ENCODE results near the gene RUNDC3A.

Gene RUNDC3A

DNA sequence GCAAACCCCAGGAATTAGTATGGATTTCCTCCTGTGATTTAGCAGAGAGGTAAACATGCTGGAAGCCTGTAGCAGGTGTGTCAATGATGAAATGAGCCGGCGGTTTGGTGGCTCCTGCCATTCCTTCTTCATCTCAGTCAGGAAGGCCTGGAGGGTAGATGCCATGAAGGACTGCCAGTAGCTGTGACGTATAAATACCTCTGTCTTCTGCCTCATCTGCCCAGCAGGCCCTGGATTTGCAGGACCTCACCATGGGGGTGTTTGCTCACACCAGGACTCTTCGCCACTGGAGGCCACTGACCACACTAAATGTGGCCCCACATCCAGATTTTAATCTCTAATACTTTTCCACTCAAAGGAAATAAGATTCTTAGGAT lies 24.4 kb upstream of the RUNDC3A start:
- no peak for DNase-seq

DNA sequence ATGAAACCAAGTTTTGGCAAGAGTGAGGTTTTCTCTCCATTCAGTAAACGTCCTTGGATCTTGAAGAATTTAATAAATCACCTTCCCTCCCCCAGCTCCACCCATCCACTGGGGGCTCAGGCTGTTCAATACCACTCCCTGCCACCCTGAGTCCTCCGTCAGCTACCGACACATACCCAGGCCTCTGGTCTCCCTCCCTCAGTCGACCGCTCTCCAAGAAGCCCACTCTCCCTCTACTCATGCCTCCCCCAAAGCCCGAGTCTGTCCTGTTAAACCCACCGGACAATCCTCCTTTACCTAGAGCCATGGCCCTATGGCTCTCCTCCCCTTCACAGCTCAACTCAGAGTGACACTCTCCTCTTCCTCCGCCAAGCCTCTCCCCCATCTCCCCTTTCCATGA lies 20.8 kb upstream of the RUNDC3A start:
- no peak for DNase-seq

DNA sequence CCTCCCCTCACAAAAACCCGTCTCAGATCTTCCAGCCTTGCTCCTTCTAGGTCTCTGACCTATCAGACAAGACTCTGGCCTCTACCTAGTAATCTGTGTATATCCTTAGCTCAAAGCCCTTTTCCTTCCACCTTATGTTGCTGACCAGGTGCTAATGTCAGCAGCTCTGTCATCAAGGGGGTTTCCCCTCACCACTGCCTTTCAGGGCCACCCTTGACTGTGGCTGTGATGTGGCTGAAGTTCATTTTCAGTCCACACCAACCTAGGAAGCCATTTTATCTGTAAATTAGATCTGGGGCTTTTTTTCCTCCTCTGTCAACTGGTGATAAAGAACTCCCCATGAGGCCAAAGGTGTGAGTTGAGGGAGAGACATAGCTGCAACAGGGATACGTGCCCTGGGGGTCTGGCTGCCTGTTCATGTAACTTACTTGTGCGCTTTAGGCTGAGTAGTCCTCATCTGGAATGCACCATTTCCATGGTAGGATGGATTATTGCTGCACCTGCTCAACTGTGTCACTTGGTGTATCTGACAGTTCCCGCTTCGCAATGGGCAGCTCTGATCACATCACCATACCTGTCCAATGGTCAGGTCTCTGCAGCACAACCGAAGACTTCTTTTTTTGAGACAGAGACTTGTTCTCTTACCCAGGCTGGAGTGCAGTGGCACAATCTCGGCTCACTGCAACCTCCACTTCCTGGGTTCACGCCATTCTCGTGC lies 14.7 kb upstream of the RUNDC3A start:
- no peak for DNase-seq

DNA sequence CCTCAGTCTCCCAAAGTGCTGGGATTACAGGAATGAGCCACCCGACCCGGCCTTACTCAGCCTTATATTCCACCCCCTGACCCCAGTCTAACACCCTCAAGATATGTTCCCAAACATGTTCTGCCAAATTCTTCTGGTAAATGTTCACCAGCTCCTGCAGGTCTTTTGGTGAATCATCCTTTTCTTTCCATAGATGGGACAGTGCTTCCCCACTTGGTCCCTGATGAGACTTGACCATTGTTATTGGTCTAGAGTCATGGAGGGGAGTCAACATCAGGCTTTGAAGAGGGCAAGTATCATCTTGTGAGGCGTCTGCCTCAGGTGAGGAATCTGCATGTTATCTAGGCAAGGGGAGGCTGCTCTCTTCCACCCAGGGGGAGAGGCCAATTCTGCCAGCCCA lies 10.4 kb upstream of the RUNDC3A start:
- no peak for DNase-seq

DNA sequence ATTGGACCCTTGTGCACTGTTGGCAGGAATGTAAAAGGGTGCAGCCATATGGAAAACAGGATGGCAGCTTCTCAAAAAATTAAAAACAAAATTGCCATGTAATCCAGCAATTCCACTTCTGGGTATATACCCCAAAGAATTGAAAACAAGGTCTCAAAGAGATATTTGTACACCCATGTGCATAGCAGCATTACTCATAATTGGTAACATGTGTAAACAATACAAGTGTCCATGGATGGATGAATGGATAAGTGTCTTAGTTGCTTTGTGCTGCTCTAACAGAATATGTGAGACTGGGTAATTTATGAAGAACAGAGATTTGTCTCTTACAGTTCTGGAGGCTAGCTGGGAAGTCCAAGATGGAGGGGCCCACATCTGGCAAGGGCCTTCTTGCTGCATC lies 3.8 kb upstream of the RUNDC3A start:
- no peak for DNase-seq

DNA sequence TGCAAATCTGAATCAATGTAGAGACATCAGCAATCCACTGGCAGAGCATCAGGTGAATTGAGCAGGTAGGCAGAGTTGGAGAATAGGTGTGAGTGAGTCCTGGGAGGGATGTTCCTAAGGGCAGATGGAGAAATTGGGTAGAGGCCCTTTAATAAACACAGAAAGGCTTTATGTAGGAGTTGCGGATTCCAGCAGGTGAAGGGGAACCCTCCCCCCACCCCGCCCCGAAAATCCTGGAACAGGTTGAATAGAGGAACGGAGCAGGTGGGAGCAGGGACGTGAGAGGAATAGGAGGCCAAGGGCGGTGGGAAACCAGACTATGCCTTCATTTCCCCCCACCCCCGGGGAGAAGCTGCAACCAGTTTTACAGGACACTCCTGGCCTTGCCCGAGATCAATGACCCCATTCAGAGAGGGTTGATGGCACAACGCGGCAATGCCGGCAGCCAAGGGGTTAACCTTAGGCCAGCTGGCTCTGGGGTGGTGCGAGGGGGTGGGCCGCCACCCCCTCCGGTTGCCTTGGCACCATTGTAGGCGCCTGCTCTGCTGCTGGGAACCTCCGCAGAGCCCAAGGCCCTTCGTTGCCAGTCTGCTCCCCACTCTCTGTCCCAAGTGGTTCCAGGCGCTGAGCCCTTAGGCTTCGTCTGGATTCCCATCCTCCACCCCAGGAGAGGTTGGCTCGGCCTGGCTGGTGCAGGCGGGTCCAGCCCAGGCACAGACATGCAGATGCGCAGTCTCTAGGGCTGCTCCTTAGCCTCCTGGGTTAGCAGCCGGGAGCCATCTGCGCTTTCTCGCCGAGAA lies 814 bp upstream of the RUNDC3A start:
- DNase-seq, result no peak

DNA sequence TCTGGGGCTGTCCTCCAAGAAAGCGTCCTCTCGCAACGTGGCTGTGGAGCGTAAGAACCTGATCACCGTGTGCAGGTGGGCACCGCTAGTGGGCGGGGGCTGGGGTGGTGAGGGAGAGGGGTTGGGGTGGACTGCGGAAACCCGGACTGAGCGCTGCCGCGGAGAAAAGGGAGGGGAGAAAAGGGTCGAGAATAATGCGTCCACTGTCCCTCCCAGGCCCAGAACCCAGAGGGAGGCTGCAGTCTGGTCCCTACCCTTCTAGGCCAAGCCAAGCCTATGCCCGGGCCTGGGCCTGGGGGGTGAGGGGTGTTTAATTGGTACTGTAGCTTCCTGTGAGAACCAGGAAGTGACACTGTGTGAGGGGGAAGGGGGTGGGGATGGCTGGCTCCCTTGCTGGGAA lies 464 bp downstream of the RUNDC3A start:
- no peak for DNase-seq

DNA sequence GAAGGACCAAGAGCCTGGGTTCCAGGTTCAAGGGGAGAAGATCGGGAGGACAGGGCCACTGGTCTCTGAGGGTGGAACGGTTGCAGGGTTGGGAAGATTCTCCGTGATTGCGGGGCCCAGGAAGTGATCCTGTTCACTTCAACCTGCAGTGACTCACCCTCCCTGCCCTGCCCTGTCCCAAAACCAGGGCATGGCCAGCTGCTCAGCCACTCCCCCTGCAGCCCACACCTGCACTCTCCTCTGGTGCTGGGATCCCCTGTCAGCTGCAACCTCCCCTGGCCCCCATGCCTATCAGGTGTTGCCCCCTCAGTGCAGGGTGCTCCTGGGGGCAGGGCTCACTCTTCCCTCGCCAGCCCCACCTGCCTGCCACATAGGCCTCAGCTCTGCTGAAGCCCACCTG lies 1.1 kb downstream of the RUNDC3A start:
- DNase-seq, result no peak

DNA sequence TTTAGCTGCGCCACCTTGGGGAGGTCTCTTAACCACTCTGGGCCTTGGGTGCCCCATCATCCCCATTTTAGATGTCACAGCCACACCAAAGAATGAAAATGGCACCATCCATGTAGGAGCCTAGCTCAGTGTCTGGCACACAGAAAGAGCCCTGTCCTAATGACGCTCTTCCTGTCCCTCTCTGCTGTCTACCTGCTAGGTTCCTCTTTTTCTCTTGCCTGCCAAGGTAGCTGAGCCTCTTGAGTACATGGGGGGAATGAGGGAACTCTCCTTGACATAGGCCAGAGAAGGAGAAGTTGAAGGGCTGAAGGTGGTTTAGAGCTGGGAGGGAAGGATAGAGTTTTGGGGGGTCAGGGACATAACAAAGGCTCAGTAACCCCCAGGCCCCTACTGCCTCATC lies 1.8 kb downstream of the RUNDC3A start:
- no peak for DNase-seq

DNA sequence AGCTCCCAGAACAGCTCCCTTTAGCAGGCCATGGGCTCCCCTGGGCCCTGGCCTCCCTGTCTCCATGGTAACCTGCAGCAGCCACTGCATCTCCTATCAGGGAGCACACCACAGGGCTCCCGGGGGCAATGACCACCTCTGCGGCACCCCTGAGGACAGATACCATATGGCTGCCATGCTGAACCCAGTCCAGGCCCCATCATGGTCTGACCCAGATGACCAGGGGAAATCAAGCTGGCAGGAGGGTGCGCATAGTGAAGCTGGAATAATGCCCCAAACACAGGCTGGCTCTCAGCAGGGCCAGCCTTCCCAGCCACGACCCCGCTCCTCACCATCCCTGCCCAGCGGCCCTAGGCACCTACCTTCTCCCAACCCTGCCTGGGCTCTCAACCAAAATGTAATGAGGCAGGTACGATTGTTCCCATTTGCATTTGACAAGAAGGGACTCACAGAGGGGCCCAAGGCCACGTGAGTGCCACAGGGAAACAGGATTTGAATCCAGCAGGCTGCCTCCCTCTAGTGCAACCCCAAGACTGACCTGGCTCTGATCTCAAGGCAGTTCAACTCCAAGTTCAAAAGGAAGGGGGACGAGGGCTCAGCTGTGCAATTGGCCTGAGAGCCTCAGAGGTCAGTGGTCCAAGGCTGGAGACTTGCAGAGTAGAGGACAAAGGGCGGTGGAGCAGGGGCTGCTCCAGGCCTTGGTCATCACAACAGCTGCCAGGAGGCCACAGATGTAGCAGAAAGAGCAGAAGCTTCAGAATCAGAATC lies 2.4 kb downstream of the RUNDC3A start:
- no peak for DNase-seq

DNA sequence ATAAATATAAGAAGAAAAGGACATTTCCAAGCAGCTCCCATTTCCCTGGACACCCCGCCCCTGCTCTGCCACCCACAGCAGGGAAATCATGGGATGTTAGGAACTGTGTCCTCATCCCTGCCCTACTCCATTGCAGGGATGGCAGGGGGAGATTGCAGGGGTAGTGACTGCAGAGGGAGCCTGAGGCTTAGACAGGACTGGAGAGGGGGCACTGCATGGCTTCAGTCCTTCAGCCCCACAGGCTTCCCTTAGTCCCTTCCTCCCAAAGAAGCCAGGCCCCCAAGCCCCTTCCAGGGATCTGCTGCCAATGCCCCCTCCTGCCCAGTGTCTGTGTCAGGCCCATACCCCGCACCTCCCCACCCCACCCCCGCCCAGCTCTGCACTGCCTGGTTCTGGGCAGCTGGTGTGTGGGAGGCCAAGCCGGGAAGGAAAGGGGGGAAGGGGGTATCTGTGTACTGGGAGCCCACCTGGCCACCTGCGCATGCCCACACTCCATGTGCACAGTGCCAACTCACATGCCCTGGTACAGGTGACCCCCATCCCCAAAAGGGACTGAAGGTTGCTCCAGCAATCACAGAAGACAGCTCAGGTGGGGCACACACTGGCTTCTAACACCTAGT lies 3.3 kb downstream of the RUNDC3A start:
- DNase-seq, result no peak

DNA sequence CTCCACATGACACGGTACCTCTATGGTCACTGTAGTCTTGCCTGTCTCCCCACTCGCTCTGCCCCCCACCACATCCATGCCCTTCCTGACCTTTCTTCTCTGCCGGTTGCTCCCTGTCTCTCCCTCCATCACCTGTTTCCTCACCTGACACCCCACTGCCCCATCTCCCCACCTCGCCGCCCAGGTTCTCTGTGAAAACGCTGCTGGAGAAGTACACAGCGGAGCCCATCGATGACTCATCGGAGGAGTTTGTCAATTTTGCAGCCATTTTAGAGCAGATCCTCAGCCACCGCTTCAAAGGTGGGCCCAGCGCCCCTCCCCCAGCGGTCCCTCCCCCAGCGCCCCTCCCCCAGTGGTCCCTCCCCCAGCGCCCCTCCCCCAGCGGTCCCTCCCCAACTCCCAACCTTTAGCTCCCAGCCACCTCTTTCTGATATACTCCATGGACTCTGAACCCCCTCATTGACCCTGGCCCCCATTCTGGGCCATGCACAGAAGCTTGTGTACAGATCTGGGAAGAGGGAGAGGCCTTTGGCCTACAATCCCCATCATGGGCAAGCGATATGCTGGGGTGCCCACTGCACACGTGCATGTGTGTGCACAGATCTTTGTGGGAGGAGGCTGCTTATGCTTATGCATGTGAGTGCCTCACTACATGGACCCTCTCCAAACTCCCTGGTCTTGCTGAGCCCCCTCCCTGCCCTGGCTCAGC lies 4.1 kb downstream of the RUNDC3A start:
- no peak for DNase-seq

DNA sequence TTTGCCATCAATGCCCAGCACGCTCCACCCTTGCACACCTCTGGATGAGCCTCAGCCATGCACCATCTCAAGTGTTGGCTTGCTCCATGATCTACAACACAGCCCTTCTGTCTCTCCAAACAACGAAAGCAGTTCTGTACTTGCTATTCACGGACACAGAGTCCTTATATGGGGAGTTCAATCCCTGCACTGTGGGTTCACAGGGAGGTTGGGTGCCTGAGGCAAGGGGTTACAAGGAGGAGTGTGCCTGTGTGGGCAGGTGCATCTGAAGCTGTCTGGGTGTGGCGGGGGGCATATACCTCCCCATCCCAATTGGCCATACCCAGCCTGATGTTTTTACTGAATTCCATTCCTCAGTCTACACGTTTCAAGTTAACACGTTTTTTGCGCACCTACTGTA lies 5.6 kb downstream of the RUNDC3A start:
- DNase-seq, result no peak

DNA sequence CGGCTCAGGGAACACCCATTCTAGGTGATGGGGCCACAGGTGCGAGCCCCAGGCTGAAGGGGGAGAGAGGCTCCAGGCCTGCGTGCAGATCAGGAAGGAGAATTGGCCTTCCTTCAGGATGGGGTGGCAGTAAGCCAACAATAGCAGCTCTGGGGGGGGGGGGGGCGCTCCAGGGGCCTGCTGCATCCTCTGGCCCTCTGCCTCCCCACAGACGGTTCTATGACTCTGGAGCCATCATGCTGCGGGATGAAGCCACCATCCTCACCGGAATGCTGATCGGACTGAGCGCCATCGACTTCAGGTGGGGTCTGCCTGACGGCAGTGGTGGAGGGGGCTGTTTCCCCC lies 6.1 kb downstream of the RUNDC3A start:
- no peak for DNase-seq

DNA sequence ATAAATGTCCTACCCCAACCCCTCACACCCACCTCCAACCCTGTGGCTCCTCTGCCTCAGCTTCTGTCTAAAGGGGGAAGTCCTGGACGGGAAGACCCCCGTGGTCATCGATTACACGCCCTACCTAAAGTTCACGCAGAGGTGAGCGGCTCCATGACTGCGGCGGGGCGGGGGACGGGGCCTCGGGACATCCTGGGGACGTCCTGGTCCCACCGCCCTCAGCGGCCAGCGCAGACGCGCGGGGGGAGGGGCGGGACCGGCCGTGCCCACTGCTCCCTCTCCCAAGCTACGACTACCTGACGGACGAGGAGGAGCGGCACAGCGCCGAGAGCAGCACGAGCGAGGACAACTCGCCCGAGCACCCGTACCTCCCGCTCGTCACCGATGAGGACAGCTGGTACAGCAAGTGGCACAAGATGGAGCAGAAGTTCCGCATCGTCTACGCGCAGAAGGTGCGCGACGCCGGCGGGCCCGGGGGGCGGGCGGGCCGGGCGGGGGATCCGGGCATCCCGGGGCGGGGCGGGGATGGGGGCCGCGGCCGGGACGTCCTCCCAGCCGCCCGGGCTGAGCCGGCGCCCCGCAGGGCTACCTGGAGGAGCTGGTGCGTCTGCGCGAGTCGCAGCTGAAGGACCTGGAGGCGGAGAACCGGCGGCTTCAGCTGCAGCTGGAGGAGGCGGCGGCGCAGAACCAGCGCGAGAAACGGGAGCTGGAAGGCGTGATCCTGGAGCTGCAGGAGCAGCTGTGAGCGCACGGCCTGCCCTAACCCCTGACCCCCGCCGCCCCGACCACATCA lies 6.7 kb downstream of the RUNDC3A start:
- DNase-seq, result no peak

DNA sequence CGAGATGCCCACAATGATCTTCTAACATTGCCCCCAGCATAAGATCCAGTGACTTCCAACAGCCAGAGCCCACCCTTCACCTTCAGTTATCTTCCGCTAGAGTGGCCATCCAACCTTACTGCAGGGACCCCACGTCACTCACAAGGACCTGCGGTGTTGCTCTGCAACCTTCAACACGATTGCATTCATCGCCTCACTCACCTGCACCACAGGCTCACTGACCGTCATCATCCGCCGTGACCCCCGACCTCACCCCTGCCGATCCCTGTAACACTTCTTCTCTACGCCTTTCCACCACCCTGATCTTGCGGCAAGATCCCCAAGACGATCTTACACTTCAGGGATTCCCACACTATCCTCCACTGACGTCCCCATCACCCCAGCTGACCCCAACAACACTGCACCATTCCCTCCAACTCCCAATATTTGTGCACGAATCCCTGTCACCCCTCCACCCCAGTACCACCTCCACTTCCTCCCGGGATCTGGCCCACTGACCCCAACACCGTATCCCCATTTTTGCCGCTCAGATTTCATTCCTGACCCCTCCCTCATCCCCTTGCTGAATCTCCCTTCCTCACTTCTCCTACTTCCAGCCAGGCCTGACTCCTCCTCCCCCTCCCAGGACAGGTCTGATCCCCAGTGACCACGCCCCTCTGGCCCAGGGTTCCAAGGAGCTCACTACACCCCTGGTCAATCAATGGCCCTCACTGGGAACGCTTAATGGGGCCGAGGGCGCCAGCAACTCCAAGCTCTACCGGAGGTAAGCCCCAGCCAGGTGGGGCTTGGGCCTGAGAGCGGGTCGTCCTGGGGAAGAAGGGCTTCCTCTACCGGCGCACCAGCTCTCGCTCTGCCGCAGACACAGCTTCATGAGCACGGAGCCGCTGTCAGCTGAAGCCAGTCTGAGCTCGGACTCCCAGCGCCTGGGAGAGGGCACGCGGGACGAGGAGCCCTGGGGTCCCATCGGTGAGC lies 7.6 kb downstream of the RUNDC3A start:
- DNase-seq, result no peak

DNA sequence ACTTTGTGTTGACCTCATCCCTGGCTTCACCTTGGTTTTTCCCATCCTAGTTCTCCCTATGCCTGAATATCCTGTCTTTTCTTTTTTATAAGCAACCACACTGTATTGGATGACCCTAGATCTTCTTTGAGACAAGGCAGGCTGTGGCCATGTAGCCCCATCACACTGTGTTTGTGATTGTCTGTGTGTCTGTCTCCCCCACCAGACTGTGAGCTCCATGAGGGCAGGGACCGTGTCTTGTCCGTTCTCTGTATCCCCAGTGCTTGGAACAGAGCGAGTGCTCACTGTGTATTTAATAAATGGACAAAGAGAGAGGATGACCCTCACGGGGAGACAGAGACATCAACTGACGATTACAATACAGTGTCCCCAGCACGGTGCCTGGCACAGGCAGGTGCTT lies 9.1 kb downstream of the RUNDC3A start:
- no peak for DNase-seq

DNA sequence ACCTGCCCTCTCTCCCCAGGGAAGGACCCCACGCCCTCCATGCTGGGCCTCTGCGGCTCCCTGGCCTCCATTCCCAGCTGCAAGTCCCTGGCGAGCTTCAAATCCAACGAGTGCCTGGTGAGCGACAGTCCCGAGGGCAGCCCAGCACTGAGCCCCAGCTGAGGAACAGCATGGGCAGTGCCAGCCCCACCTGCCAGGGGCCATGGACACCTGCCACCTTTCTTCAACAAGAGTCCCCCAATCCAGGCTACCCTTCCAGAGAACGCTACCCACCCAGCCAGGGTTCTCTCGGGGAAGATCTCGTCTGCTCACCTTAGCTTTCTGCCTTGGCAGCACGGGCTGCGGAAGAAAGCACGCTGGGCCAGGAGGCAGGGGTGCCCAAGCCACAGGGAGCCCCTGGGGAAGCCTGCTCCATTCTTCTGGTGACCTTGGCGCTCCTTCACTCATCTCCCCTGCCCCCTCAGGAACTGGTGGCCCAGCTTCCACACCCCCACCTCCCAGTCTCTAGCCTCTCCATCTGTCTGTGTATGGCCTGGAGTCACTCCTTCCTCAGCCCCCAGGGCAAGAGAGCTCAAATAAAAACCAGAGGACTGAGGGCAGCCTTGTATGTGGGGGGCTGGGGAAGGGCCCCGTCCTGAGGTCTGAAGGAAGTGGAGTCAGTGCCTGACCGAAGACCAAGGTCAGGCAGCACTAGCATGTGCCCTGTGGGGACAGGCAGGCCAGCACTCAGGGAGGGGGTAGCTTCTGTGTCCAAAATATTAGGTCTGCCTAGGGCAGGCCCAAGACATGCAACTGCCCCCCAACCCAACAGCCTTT lies 9.9 kb downstream of the RUNDC3A start:
- DNase-seq, result no peak

DNA sequence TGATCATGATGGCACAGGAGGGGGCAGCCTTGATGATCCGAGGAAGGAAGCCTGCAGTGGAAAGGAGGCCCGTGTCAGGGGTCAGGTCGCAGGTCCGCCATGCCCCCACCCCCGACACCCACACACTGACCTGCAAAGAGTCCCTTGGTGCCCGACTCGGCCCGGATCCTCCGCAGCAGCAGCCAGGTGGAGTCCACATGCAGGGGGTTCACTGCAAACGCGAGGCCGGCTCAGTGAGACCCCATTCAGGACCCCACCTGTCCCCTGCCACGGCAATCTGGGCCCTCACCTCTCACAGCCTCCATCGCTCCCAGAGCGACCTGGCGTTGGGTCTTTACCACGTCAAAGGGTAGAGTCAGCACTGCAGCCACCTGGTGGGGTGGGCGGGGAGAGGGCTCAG lies 11.7 kb downstream of the RUNDC3A start:
- no peak for DNase-seq

All from GDM1 (cell line).